AG04449 (cell line): ENCODE data around the gene CCNI2.

ENCODE experiments used
- CTCF ChIA-PET: fragments of 350-600 bp; formaldehyde crosslinking; extraction: SDS; loops from one replicate; lab custom pipeline; 2021; ENCODE audit warnings: antibody characterized with exemption; lab: Yijun Ruan, JAX
- POLR2A ChIA-PET: fragments of 400-600, 350-600 bp; formaldehyde crosslinking; extraction: SDS; loops from one replicate; lab custom pipeline; 2020; ENCODE audit warnings: antibody characterized with exemption, inconsistent platforms; lab: Yijun Ruan, JAX
- DNase-seq: peaks from one replicate; pipeline ENCODE4 v3.0.0-alpha.2; 2010; ENCODE audit warnings: low read depth, low spot score
- H3K4me3 ChIP-seq: 2 replicates; pipeline ENCODE4 v1.5.1; 2011; ENCODE audit warnings: low read depth, mild to moderate bottlenecking, control low read depth, low read length
- TF ChIP-seq, protein P1 (sequence below): IDR thresholded peaks from one replicate; pipeline ENCODE4 v1.5.1; 2011; ENCODE audit warnings: mild to moderate bottlenecking, moderate library complexity, low read length, control low read depth, inconsistent platforms; ENCODE audit not compliant: insufficient read depth; ENCODE audit errors: missing control alignments

Gene CCNI2

DNA sequence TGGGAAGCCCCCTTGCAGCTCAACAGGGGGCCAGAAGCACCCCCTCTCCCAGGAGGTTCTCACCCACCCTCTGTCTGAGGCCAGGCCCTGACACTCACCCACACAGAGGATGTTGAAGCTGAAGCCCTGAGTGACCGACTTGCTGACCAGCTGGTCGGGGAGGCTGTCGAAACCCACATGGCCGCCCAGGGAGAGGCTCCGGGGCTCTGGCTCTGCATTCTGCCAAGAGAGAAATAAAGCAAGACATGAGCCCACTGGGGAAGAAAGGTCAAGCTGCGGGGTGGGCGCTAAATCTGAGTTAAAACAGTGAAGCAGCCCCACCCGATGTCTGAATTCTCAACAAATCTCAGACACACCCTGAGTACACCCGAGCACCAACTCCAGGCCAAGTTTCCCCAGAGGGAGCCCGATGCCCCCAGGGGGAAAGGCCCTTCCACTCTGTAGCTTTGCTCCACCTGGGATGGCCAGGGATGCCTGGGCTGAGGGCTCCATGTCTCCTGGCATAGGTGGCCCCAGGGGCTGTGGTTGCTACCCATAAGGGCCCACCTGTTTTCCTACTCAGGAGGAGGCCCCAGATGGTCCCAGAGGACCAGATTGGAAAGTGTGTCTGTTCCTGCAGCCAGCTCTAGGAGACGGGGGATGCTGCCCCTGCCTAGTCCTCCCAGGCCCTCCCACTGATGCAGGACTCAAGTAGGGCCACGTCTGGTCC, 18.2 kb downstream of the CCNI2 start:
- no peak for DNase-seq
- TF ChIP-seq, protein P1, sequence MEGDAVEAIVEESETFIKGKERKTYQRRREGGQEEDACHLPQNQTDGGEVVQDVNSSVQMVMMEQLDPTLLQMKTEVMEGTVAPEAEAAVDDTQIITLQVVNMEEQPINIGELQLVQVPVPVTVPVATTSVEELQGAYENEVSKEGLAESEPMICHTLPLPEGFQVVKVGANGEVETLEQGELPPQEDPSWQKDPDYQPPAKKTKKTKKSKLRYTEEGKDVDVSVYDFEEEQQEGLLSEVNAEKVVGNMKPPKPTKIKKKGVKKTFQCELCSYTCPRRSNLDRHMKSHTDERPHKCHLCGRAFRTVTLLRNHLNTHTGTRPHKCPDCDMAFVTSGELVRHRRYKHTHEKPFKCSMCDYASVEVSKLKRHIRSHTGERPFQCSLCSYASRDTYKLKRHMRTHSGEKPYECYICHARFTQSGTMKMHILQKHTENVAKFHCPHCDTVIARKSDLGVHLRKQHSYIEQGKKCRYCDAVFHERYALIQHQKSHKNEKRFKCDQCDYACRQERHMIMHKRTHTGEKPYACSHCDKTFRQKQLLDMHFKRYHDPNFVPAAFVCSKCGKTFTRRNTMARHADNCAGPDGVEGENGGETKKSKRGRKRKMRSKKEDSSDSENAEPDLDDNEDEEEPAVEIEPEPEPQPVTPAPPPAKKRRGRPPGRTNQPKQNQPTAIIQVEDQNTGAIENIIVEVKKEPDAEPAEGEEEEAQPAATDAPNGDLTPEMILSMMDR: no peak
- CTCF ChIA-PET: interaction anchor here (2.2 to 3.9 kb wide), 4 partner anchors 8 to 55 kb away, joined by 5 to 36 read pairs (median 16); no protein-coding TSS in a partner anchor
- POLR2A ChIA-PET: no interaction called here
- no peak overlapping the region for H3K4me3 ChIP-seq

DNA sequence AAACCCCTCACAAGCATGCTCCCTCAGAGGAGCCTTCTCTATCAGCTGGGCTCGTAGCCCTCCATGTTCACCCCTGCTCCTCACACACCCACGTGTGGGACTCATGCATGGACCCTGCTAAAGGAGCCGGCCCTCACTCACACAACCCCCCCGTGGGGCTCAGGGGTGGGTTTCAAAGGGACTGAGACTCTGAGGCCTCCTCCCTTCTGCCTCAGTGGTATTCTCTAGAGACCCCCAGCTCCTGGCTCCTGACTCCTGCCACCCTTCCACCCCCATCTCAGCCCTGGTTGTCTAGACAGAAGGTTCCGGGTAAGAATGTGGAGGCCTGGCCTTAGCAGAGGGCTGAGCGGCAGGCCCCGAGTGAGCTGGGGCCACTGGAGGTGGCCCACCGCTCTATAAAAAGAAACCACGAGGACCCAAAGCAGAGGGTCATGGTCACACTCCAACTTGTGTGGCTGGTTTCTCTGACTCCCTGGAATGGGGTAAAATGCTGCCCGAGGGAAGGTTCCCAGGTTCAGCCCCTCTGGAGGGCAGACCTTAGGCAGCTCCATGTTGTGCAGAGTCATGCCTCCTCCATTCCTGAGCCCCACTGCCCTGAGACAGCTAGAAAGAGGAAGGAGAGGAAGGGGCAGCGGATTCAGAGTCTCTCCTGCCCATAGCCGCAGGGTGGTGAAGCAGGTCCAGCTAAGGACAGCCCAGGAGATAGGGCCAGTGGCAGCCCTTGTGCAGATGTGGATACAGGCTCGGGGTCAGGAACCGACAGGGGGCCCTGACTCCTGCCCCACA, 19.0 kb downstream of the CCNI2 start:
- TF ChIP-seq, protein P1: no peak
- ChIA-PET POLR2A (no interaction called here), CTCF (interaction anchor here (1.5 to 3.9 kb wide), 4 partner anchors 9 to 54 kb away, joined by 4 to 36 read pairs (median 12); no protein-coding TSS in a partner anchor)
- DNase-seq: no peak
- H3K4me3 ChIP-seq: no peak overlapping the region

DNA sequence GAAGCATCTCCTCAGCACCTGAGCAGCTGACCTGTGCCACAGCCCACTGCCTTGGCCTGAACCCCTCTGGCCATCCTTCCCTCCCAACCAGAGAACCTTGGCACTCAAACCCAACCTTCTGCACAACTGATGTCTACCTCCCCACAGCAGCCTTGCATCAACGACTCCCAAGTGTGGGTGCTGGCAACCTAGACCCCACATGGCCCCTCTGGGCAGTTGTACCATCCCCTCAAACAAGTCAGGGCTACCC, 19.5 kb downstream of the CCNI2 start:
- DNase-seq: no peak
- POLR2A ChIA-PET: no interaction called here
- CTCF ChIA-PET: interaction anchor here (0.9 to 3.9 kb wide), 4 partner anchors 13 to 54 kb away, joined by 3 to 36 read pairs (median 11); no protein-coding TSS in a partner anchor
- TF ChIP-seq, protein P1: no peak
- H3K4me3 ChIP-seq: no peak overlapping the region

DNA sequence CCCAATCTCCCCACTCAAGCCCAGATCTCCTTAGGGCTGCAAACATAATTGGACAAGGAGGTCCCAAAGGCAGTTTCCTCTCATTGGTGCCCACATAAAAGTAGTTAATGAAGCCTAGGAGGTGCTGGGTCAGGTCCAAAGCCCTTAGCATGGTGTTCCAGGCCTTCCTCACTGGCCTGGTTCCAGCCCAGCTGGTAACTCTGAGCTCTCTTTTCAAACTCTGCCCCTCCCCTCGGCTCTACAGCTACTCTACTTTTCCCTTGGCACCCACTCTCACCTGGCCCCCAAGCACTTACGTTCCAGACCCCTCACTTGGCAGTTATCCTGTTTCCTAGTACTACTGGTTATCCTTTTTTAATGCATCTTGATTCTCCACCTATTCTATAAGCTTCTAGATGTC, 19.9 kb downstream of the CCNI2 start:
- ChIA-PET CTCF (interaction anchor here (0.9 to 3.9 kb wide), 5 partner anchors 13 to 62 kb away, joined by 3 to 36 read pairs (median 4); no protein-coding TSS in a partner anchor), POLR2A (interaction anchor here (0.6 kb wide), 2 partner anchors 138 to 142 kb away, joined by 3 to 4 read pairs; no protein-coding TSS in a partner anchor)

DNA sequence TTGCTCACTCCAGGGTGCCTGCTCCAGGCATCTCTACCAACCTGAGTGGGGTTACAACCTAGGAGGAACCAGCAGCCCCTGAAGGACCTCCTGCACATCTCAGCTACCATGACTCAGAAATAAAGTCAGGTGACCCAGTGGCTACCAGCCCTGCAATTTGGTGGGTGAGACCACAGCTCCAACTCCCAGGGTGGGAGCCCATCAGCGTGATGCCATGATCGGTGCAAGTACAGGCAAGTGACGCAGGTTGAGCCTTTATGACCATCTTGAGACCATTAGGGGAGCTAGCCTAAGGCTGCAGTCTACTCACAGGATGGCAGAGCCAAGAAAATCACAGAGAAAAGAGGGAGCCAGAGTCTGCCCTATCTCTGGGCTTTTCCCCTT, 21.3 kb downstream of the CCNI2 start:
- DNase-seq: no peak
- no peak overlapping the region for H3K4me3 ChIP-seq
- POLR2A ChIA-PET: no interaction called here
- CTCF ChIA-PET: interaction anchor here (1.5 kb wide), 1 partner anchor 61 kb away, joined by 4 read pairs; no protein-coding TSS in a partner anchor
- TF ChIP-seq, protein P1: no peak

More for the DNA sequence above, 19.9 kb downstream of the CCNI2 start:
- TF ChIP-seq, protein P1: no peak
- H3K4me3 ChIP-seq: no peak overlapping the region
- DNase-seq: no peak

DNA sequence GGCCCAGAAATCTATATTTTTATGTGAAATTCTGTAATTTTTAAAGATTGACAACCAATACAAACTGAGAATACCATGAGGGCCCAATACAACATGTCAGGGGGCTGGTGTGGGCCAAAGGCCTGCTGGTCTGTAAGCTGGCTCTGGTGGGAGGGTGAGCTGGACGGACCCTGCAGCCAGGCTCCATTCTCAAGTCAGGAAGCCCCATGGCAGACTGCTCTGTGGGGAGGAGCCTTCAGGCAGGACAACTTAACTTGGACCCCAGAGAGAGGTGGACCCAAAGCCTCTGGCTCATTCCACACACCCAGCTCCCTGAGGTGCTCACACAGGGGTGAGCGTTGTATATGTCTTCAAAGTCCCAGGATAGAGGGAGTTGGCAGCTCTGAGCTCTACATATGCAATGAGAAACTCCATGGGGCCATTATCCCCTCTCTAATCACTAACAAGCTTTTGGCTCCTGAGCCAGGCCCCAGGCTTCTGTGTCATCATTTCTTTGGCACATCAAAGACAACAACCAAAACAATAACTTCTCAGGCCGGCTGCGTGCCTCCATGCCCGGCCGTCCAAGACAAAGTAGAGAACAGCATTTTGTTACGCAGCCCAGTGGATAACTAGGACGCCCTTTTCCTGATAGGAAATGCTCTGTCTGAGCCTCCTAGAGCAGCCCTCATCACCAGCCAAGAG, 23.4 kb downstream of the CCNI2 start:
- no peak for DNase-seq
- POLR2A ChIA-PET: interaction anchor here (1.0 kb wide), 1 partner anchor 11 kb away, joined by 3 read pairs; no protein-coding TSS in a partner anchor
- CTCF ChIA-PET: interaction anchor here (1.0 to 1.3 kb wide), 2 partner anchors 11 to 12 kb away, joined by 4 read pairs; no protein-coding TSS in a partner anchor
- H3K4me3 ChIP-seq: no peak overlapping the region
- TF ChIP-seq, protein P1: no peak
